PC-3 (cell line): Measurements from ENCODE around the gene RHBDD2. TPM values are rescaled to one million over a fixed set of nuclear protein-coding genes. Genes with fewer than 3 reads are reported as not detected.
"Not testable (repeated sequence)": the region's sequence is repeated elsewhere in the genome, so short reads cannot be mapped to it uniquely, and the experiment has no call there.

Source experiments
- ATAC-seq: fragments of 200-7000 bp; cut with Tn5 transposase; 2 replicates; pipeline ENCODE4 v1.9.1; 2020; ENCODE audit warnings: mild to moderate bottlenecking, moderate library complexity
- BruUV-seq: library from RNA; stranded (reverse); fragments of 400-500 nt; replicated peaks from 2 replicates; lab custom pipeline; 2021; lab: Mats Ljungman, UMichigan
- CTCF ChIA-PET: fragments of 300-600 bp; sonication (Branson Sonifier 250); formaldehyde crosslinking; loops from one replicate; lab custom pipeline; 2022; ENCODE audit warnings: antibody characterized with exemption; lab: Charles Lee
- POLR2A ChIA-PET: fragments of 300-600 bp; sonication (Branson Sonifier 250); formaldehyde crosslinking; loops from one replicate; lab custom pipeline; 2022; ENCODE audit warnings: antibody characterized with exemption; ENCODE audit not compliant: unreplicated experiment; lab: Charles Lee
- DNase-seq: peaks from one replicate; pipeline ENCODE4 v3.0.0-alpha.2; 2015
- H2AFZ ChIP-seq: fragments of 300-600 bp; sonication (generic); 2 replicates; pipeline ENCODE4 v1.6.0; 2016; ENCODE audit warnings: antibody characterized with exemption, low read length
- H3F3A ChIP-seq: fragments of 300-600 bp; sonication (generic); one replicate; pipeline ENCODE4 v1.6.0; 2017; ENCODE audit warnings: antibody characterized with exemption, low read length, control low read depth, mild to moderate bottlenecking; ENCODE audit not compliant: unreplicated experiment
- H3K27ac ChIP-seq: fragments of 300-600 bp; sonication (generic); 2 replicates; pipeline ENCODE4 v1.5.1; 2016; ENCODE audit warnings: mild to moderate bottlenecking, low read length
- H3K27me3 ChIP-seq: fragments of 300-600 bp; sonication (generic); 2 replicates; pipeline ENCODE4 v1.6.1; 2016; ENCODE audit warnings: low read length, mixed read lengths
- H3K36me3 ChIP-seq: fragments of 300-600 bp; sonication (generic); 2 replicates; pipeline ENCODE4 v1.6.1; 2016; ENCODE audit warnings: low read depth, mixed run types, low read length, mixed read lengths
- H3K4me1 ChIP-seq: fragments of 300-600 bp; sonication (generic); 2 replicates; pipeline ENCODE4 v1.5.1; 2016; ENCODE audit warnings: low read length; ENCODE audit not compliant: insufficient read depth
- H3K4me2 ChIP-seq: fragments of 300-600 bp; sonication (generic); 2 replicates; pipeline ENCODE4 v1.6.0; 2016; ENCODE audit warnings: low read length
- H3K4me3 ChIP-seq: fragments of 300-600 bp; sonication (generic); 2 replicates; pipeline ENCODE4 v1.5.1; 2016; ENCODE audit warnings: mild to moderate bottlenecking, low read length, mixed read lengths
- H3K79me2 ChIP-seq: fragments of 300-600 bp; sonication (generic); 2 replicates; pipeline ENCODE4 v1.6.1; 2017; ENCODE audit warnings: low read length, mixed read lengths
- H3K9ac ChIP-seq: fragments of 300-600 bp; sonication (generic); 2 replicates; pipeline ENCODE4 v1.6.0; 2016; ENCODE audit warnings: mild to moderate bottlenecking, low read length
- H3K9me2 ChIP-seq: fragments of 300-600 bp; sonication (generic); replicated peaks from 2 replicates; pipeline ENCODE4 v1.6.1; 2016; ENCODE audit warnings: mixed run types, low read length, mixed read lengths
- H3K9me3 ChIP-seq: fragments of 300-600 bp; sonication (generic); 2 replicates; pipeline ENCODE4 v1.6.1; 2016; ENCODE audit warnings: low read length, mixed read lengths
- H4K20me1 ChIP-seq: fragments of 300-600 bp; sonication (generic); 2 replicates; pipeline ENCODE4 v1.6.1; 2016; ENCODE audit warnings: low read length, mixed read lengths
- CTCF ChIP-seq: fragments of 300-600 bp; sonication (generic); conservative IDR thresholded peaks from 2 replicates; pipeline ENCODE4 v1.5.1; 2017; ENCODE audit warnings: antibody characterized with exemption, low read depth, mild to moderate bottlenecking, low read length
- EZH2 ChIP-seq: fragments of 300-600 bp; sonication (generic); IDR thresholded peaks from one replicate; pipeline ENCODE4 v1.6.1; 2017; ENCODE audit warnings: antibody characterized with exemption, mild to moderate bottlenecking, low read length; ENCODE audit not compliant: unreplicated experiment
- EZH2phosphoT487 ChIP-seq: fragments of 300-600 bp; sonication (generic); IDR thresholded peaks from 2 replicates; pipeline ENCODE4 v1.6.1; 2018; ENCODE audit warnings: mild to moderate bottlenecking, antibody characterized with exemption, low read length, borderline replicate concordance
- intact Hi-C: fragments of 100-400 bp; cut with micrococcal nuclease; formaldehyde crosslinking; loops from 2 replicates; pipeline ENCODE4 v1.9.0; 2023
- total RNA-seq: library from RNA; depleted of rRNA; stranded (reverse); fragments of >200 nt; gene quantifications from 2 replicates; pipeline ENCODE4 v1.2.3, GENCODE V29; 2014

Gene RHBDD2
- total RNA-seq, 1 experiment from 2014 or later: 42.7 TPM

- no peaks in the 10 kb centered on the region for H3K9me3 ChIP-seq
- intact Hi-C loops: no loop called here
- DNase-seq (no peak), ATAC-seq (no peak)
- ChIA-PET POLR2A (no interaction called here), CTCF (no interaction called here)
- H3K4me1 ChIP-seq: no peaks in the 10 kb centered on the region
- no peaks in the 10 kb centered on the region for H3F3A ChIP-seq
- no peak overlapping the region for H3K27ac ChIP-seq
- no peak overlapping the region for H3K9ac ChIP-seq
- no peak overlapping the region for H3K4me3 ChIP-seq
- TF ChIP-seq EZH2 (no peak), CTCF (no peak), EZH2phosphoT487 (no peak)
- no peaks in the 10 kb centered on the region for H3K79me2 ChIP-seq
- no peak overlapping the region for H2AFZ ChIP-seq
- no TSS peak for BruUV-seq
- no peak overlapping the region for H3K4me2 ChIP-seq
- no peaks in the 10 kb centered on the region for H3K9me2 ChIP-seq
- no peaks in the 10 kb centered on the region for H3K36me3 ChIP-seq
- no peaks in the 10 kb centered on the region for H4K20me1 ChIP-seq
- H3K27me3 ChIP-seq: no peaks in the 10 kb centered on the region
These were observed 28.3 kb downstream of the RHBDD2 start for GRCh38 chr7:75906991-75907667.

DNA sequence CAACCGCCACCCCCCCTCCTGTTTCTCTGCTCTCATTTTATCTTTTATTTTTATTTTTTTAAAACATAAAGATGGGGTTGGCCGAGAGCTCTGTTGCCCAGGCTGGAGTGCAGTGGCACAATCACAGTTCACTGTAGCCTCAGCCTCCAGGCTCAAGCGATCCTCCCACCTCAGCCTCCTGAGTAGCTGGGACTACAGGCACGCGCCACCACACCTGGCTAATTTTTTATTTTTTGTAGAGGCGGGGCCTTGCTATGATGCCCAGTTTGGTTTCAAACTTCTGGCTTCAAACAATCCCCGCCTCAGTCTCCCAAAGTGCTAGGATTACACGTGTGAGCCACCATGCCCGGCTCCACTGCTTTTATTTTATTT lies 28.8 kb downstream of the RHBDD2 start:
- H3K4me2 ChIP-seq, POLR2A ChIA-PET, intact Hi-C loops, H3K4me3 ChIP-seq, H4K20me1 ChIP-seq, H3K4me1 ChIP-seq, H3K9me2 ChIP-seq, H3K79me2 ChIP-seq, H3K27me3 ChIP-seq, CTCF ChIA-PET, DNase-seq, H3K27ac ChIP-seq, H3F3A ChIP-seq, ATAC-seq, H2AFZ ChIP-seq, H3K36me3 ChIP-seq, BruUV-seq, H3K9ac ChIP-seq, H3K9me3 ChIP-seq: not testable (repeated sequence)

DNA sequence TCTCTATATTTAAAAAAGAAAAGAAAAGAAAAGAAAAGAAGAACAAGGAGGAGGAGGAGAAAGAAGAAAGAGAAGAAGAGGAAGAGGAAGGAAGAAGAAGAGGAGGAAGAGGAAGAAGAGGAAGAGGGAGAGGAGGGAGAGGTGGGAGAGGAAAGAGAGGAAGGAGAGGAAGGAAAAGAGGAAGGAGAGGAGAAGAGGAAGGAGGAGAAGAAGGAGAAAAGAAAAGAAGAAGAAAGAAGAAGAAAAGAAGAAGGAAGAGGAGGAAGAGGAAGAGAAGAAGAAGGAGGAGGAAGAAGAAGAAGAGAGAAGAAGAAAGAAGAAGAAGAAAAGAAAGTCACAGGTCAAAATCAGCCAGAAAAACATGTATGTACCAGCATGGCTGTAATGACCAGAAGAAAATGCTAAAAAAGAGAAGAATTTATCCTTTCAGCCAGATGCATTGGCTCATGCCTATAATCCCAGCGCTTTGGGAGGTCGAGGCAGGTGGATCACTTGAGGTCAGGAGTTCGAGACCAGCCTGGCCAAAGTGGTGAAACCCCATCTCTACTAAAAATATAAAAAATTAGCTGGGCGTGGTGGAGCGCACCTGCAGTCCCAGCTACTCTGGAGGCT lies 30.8 kb downstream of the RHBDD2 start:
- Histone ChIP-seq H3K9me2 (no peaks in the 10 kb centered on the region), H3K4me1 (peaks cover 6% of the 10 kb centered on the region), H3K9ac (no peak overlapping the region), H2AFZ (no peak overlapping the region), H3K36me3 (no peaks in the 10 kb centered on the region), H3F3A (no peaks in the 10 kb centered on the region), H3K79me2 (peaks cover 7% of the 10 kb centered on the region; the same call in 1 of the 2 replicates), H3K27ac (no peak overlapping the region), H4K20me1 (no peaks in the 10 kb centered on the region), H3K4me3 (no peak overlapping the region), H3K4me2 (no peak overlapping the region), H3K27me3 (no peaks in the 10 kb centered on the region), H3K9me3 (no peaks in the 10 kb centered on the region)
- DNase-seq: no peak
- ChIA-PET CTCF (no interaction called here), POLR2A (no interaction called here)
- no TSS peak for BruUV-seq
- TF ChIP-seq EZH2: no peak
- TF ChIP-seq CTCF: no peak
- TF ChIP-seq EZH2phosphoT487: no peak
- intact Hi-C loops: loop anchor here (10.0 kb wide), 1 partner anchor 85 kb away; the partner anchor contains the start of gene TMEM120A
- no peak for ATAC-seq

DNA sequence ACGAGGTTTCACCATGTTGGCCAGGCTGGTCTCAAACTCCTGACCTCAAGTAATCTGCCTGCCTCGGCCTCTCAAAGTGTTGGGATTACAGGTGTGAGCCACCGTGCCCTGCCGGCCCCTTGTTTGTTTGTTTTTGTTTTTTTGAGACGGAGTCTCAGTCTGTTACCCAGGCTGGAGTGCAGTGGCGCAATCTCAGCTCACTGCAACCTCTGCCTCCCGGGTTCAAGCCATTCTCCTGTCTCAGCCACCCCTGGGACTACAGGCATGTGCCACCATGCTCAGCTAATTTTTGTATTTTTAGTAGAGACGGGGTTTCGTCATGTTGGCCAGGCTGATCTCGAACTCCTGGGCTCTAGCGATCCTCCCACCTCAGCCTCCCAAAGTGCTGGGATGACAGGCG lies 32.4 kb downstream of the RHBDD2 start:
- DNase-seq, BruUV-seq, H4K20me1 ChIP-seq, H3K27ac ChIP-seq, H3K4me2 ChIP-seq, H2AFZ ChIP-seq, H3K9me2 ChIP-seq, H3K27me3 ChIP-seq, H3K36me3 ChIP-seq, H3K9me3 ChIP-seq, ATAC-seq, H3K9ac ChIP-seq, H3K4me1 ChIP-seq, CTCF ChIA-PET, H3K4me3 ChIP-seq, H3F3A ChIP-seq: not testable (repeated sequence)
- intact Hi-C loops: loop anchor here (10.0 kb wide), 1 partner anchor 84 kb away; the partner anchor contains the start of gene TMEM120A
- POLR2A ChIA-PET: interaction anchor here (0.6 kb wide), 1 partner anchor 141 kb away, joined by 8 read pairs; no protein-coding TSS in a partner anchor
- H3K79me2 ChIP-seq: peaks cover 18% of the 10 kb centered on the region
